Measurements from ENCODE around the gene ENOX1. TPM values are rescaled to one million over a fixed set of nuclear protein-coding genes. Genes with fewer than 3 reads are reported as not detected.

ENOX1 gene
- total RNA-seq, 4 donors from 2014 or later: 3.6 to 18.7 (median 5.7) TPM

DNA sequence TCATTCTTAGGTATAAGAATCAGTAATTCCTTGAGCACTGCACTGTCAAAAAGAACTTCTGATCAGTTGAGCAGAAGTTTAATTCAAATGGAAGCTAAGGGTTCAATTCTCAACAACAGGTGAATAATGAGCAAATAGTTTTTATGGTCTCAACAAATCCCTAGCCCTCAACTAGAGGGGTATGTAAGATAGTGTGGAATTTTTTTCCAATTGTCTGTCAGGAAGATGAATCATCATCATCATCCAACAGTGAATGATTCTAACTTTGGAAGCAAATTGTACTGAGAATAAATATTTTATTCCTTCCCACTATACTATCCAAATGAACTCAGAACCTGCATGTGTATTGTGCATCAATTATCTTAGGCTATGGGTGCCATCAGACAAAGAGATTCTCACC lies 372.7 kb downstream of the ENOX1 start:
- H3K9me3 ChIP-seq: no peaks in the 10 kb centered on the region
- intact Hi-C loops (cut with DNase I; ENCODE audit: low total_unique reads): no loop called here
- H3K27ac ChIP-seq: no peak overlapping the region
- H3K27me3 ChIP-seq: no peaks in the 10 kb centered on the region
- no peak for DNase-seq
- H3K4me3 ChIP-seq: no peak overlapping the region
- H3K4me1 ChIP-seq: no peaks in the 10 kb centered on the region
- TF ChIP-seq, protein P1, sequence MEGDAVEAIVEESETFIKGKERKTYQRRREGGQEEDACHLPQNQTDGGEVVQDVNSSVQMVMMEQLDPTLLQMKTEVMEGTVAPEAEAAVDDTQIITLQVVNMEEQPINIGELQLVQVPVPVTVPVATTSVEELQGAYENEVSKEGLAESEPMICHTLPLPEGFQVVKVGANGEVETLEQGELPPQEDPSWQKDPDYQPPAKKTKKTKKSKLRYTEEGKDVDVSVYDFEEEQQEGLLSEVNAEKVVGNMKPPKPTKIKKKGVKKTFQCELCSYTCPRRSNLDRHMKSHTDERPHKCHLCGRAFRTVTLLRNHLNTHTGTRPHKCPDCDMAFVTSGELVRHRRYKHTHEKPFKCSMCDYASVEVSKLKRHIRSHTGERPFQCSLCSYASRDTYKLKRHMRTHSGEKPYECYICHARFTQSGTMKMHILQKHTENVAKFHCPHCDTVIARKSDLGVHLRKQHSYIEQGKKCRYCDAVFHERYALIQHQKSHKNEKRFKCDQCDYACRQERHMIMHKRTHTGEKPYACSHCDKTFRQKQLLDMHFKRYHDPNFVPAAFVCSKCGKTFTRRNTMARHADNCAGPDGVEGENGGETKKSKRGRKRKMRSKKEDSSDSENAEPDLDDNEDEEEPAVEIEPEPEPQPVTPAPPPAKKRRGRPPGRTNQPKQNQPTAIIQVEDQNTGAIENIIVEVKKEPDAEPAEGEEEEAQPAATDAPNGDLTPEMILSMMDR (IDR thresholded peaks at IDR 0.05): no peak
- TF ChIP-seq POLR2A (IDR thresholded peaks at IDR 0.05): no peak
- H3K36me3 ChIP-seq: no peaks in the 10 kb centered on the region

DNA sequence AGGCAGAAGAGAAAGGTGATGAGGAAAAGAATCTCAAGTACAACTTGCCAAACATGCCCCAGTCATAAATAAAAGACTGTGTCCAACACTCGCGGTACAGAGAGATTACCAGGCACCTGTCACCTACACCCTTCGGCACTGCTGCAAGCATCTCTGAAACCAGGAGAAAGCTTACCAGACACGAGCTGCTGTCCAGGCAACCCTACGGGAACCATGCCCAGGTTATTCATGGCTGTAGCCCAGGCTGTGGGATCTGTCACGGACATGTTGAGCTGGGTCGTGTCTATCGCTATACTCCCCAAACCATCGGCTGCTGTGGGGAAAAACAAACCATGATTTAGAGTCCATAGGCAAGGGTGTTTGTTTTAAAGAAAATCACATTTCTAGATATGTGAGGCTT lies 375.0 kb downstream of the ENOX1 start:
- Histone ChIP-seq H3K27ac (peak overlapping the region in 1 of 2 donors; percentile 37), H3K4me3 (no peak overlapping the region), H3K9me3 (no peaks in the 10 kb centered on the region), H3K4me1 (no peaks in the 10 kb centered on the region), H3K36me3 (no peaks in the 10 kb centered on the region), H3K27me3 (no peaks in the 10 kb centered on the region)
- peak; percentile 47 to 53 for DNase-seq
- TF ChIP-seq POLR2A (IDR thresholded peaks at IDR 0.05): no peak
- TF ChIP-seq, protein P1 (IDR thresholded peaks at IDR 0.05): no peak
- intact Hi-C loops (cut with DNase I; ENCODE audit: low total_unique reads): no loop called here

DNA sequence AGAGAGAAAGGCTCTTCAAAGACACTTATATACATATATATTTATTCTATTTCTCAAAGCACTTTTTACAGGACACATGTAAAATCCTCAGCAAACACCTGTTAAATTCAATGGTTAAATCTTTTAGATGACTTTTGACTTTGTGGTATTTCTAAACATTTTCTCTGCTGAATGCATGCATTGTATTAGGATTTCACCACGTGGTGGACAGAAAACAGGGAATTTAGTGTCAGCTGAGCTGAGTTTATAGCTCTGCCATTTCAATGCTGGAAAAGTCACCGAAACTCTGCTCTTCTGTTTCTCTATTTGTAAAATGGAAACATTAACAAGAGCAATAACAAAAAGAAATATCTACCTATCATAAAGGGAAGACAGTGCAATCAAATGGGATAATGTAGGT lies 375.6 kb downstream of the ENOX1 start:
- no peaks in the 10 kb centered on the region for H3K9me3 ChIP-seq
- H3K27me3 ChIP-seq: no peaks in the 10 kb centered on the region
- H3K36me3 ChIP-seq: no peaks in the 10 kb centered on the region
- H3K27ac ChIP-seq: no peak overlapping the region
- no peak overlapping the region for H3K4me3 ChIP-seq
- no peak for DNase-seq
- intact Hi-C loops (cut with DNase I; ENCODE audit: low total_unique reads): no loop called here
- H3K4me1 ChIP-seq: no peaks in the 10 kb centered on the region
- no peak for TF ChIP-seq POLR2A (IDR thresholded peaks at IDR 0.05)
- TF ChIP-seq, protein P1 (IDR thresholded peaks at IDR 0.05): no peak

DNA sequence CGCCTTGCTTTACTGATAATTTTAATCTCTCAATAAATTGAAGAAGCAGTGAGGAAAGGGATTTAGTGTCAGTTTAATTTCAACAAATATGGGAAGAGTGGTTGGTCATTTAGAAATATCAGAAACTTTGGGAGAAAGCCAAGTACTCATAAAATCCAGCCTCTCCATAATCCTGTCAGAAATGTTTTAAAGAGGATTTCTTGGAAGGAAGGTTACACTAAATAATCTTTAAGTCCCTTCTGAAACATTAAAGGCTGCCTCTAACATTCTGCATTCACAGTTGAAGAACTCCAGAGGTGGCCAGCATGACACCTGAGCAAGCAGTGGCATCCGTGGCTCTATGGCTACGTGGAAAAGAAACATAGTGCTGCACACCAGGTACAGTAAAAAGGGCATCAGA lies 378.5 kb downstream of the ENOX1 start:
- no peak for DNase-seq
- no peaks in the 10 kb centered on the region for H3K27me3 ChIP-seq
- no peaks in the 10 kb centered on the region for H3K4me1 ChIP-seq
- no peak overlapping the region for H3K27ac ChIP-seq
- intact Hi-C loops (cut with DNase I; ENCODE audit: low total_unique reads): no loop called here
- H3K9me3 ChIP-seq: no peaks in the 10 kb centered on the region
- TF ChIP-seq, protein P1 (IDR thresholded peaks at IDR 0.05): no peak
- no peak for TF ChIP-seq POLR2A (IDR thresholded peaks at IDR 0.05)
- no peaks in the 10 kb centered on the region for H3K36me3 ChIP-seq
- no peak overlapping the region for H3K4me3 ChIP-seq

DNA sequence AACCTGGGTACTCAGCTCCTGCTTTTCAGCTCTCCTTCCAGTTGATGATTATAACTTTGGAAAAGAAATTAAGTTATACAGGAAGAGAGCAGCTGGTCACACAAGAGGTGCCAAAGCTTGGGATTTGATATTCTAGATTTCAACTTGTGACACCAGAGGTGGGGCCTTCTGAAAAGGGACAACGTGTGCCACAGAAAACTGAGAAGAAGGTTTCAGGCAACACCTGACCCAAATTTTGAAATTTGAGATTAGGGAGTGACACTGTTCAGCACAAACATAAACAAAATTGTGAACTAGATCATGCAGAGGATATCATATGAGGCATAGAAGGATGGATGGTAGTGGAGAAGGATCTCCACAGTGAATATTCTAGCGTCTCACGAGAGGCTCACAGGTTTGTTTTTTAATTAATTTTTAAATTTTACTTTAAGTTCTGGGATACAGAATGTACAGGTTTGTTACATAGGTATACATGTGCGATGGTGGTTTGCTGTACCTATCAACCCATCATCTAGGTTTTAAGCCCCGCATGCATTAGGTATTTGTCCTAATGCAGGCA lies 379.7 kb downstream of the ENOX1 start:
- TF ChIP-seq POLR2A (IDR thresholded peaks at IDR 0.05): no peak
- TF ChIP-seq, protein P1 (IDR thresholded peaks at IDR 0.05): no peak

More for the DNA sequence above, 379.7 kb downstream of the ENOX1 start:
- Histone ChIP-seq H3K4me3 (no peak overlapping the region), H3K27me3 (no peaks in the 10 kb centered on the region), H3K4me1 (no peaks in the 10 kb centered on the region), H3K9me3 (no peaks in the 10 kb centered on the region), H3K36me3 (no peaks in the 10 kb centered on the region), H3K27ac (no peak overlapping the region)
- intact Hi-C loops (cut with DNase I; ENCODE audit: low total_unique reads): no loop called here
- no peak for DNase-seq
